CD4-positive, CD25-positive, alpha-beta regulatory T cell (primary cell): ENCODE data around the gene UTS2. TPM values are rescaled to one million over a fixed set of nuclear protein-coding genes. Genes with fewer than 3 reads are reported as not detected.
A peak's percentile ranks its signal among the peaks of the same experiment; 100 is the strongest.

ENCODE experiments used
- ATAC-seq, 2 donors: fragments of 150-1000 bp; cut with Tn5 transposase; one replicate each; pipeline ENCODE4 v1.10.0; 2021; ENCODE audit warnings: low read depth in 2 of 2, moderate number of reproducible peaks in 2 of 2, moderate library complexity in 1 of 2
- DNase-seq, 3 donors: peaks; one replicate each; pipeline versions ENCODE4 v3.0.0 to v3.0.0-alpha.2; 2012 to 2022; ENCODE audit warnings: mixed read lengths in 1 of 3
- H3K27ac ChIP-seq: one replicate; pipeline ENCODE4 v1.7.0; 2013; ENCODE audit warnings: mild to moderate bottlenecking, low read length; ENCODE audit not compliant: insufficient read depth, poor library complexity, severe bottlenecking
- H3K27me3 ChIP-seq: one replicate; pipeline ENCODE4 v1.7.0; 2013; ENCODE audit warnings: low read length; ENCODE audit not compliant: control insufficient read depth, insufficient read depth
- H3K36me3 ChIP-seq: one replicate; pipeline ENCODE4 v1.7.0; 2013; ENCODE audit warnings: mild to moderate bottlenecking, low read length, moderate library complexity; ENCODE audit not compliant: control insufficient read depth, insufficient read depth
- H3K4me1 ChIP-seq: 2 replicates; pipeline ENCODE4 v1.7.0; 2013; ENCODE audit warnings: mild to moderate bottlenecking, low read length; ENCODE audit not compliant: insufficient read depth, control insufficient read depth, poor library complexity, severe bottlenecking
- H3K4me3 ChIP-seq: one replicate; pipeline ENCODE4 v1.7.0; 2013; ENCODE audit warnings: low read depth, mild to moderate bottlenecking, low read length, moderate library complexity
- H3K9me3 ChIP-seq, 2 experiments: 1 replicate in 1 of 2; 2 replicates in 1 of 2; pipeline ENCODE4 v1.7.0; 2013; ENCODE audit warnings: low read length in 2 of 2, mild to moderate bottlenecking in 1 of 2, moderate library complexity in 1 of 2; ENCODE audit not compliant: control insufficient read depth in 2 of 2
- H3K27ac Mint-ChIP-seq, 3 donors: one replicate each; pipeline ENCODE4 v1.8.0; 2020 to 2022; ENCODE audit warnings: mild to moderate bottlenecking in 3 of 3, mixed read lengths in 3 of 3, moderate library complexity in 2 of 3
- H3K27me3 Mint-ChIP-seq: one replicate; pipeline ENCODE4 v1.8.0; 2022; ENCODE audit warnings: mild to moderate bottlenecking, mixed read lengths
- H3K36me3 Mint-ChIP-seq: one replicate; pipeline ENCODE4 v1.8.0; 2020; ENCODE audit warnings: mixed read lengths
- H3K4me1 Mint-ChIP-seq, 4 donors: one replicate each; pipeline ENCODE4 v1.8.0; 2020 to 2022; ENCODE audit warnings: mixed read lengths in 4 of 4, mild to moderate bottlenecking in 1 of 4
- H3K4me3 Mint-ChIP-seq, 4 donors: one replicate each; pipeline ENCODE4 v1.8.0; 2020 to 2022; ENCODE audit warnings: mild to moderate bottlenecking in 4 of 4, mixed read lengths in 4 of 4, moderate library complexity in 3 of 4
- H3K9me3 Mint-ChIP-seq, 7 donors: one replicate each; pipeline ENCODE4 v1.8.0; 2020 to 2022; ENCODE audit warnings: mixed read lengths in 7 of 7, mild to moderate bottlenecking in 3 of 7, moderate library complexity in 2 of 7
- polyA plus RNA-seq, 4 donors: library from polyadenylated mRNA; unstranded; fragments of 300-500 nt; fragmentation: Illumina TruSeq; gene quantifications; one replicate each; pipeline ENCODE4 v1.2.3, GENCODE V29; 2021
- total RNA-seq: library from RNA; stranded (reverse); gene quantifications from one replicate; pipeline ENCODE4 v1.2.3, GENCODE V29; 2022

The UTS2 gene
- total and polyA plus RNA-seq, 5 donors from 2014 or later = 8.0 to 63.1 (median 28.4) TPM

DNA sequence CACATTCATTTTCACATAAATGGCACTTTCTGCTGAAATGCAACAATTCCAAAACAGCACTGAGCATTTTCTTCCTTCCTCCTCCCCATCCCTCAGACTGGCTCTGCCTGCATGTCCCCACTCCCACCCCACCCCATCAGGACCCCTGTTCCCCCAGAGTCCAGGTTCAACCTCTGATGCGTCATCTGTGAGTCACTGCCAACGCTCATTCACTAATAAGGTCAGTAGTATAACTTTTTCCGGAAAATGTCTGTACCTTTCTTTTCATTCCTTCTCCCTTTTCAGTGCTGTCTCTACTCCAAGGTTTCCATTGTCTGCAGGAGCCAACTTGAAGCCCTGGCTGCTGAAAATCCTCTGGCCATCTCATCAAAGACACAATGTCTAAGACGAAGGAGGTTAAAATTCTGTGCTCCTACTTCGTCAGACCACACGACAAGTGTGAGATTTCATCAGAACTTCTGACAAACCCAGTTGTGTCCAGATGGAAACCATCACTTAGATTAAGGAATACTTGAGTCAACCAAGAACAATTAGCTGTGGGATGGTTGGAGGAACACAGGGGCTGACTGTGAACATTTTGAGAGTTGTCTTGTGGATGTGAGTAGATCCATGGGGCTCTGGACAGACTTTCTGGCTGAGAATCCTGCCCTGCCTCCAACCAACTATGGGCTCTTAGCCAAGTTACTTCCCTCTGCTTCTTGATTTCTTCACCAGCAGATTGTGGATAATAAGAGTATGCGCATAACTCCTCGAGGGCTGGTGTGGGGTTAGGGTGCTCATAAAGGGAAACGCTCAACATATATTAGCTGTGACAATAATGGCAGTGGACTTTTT, 35.6 kb upstream of the UTS2 start:
- Mint-ChIP-seq H3K4me3 (no peak overlapping the region), H3K27ac (no peak overlapping the region), H3K27me3 (peaks cover 8% of the 10 kb centered on the region), H3K36me3 (no peaks in the 10 kb centered on the region), H3K4me1 (peaks cover 0 to 12% (median 2%) of the 10 kb centered on the region in 4 donors), H3K9me3 (peaks cover 0 to 4% (median 0%) of the 10 kb centered on the region in 7 donors)
- H3K27ac ChIP-seq = no peak overlapping the region
- no peaks in the 10 kb centered on the region for H3K27me3 ChIP-seq
- H3K4me3 ChIP-seq = no peak overlapping the region
- H3K36me3 ChIP-seq = peaks cover 4% of the 10 kb centered on the region
- ATAC-seq = no peak
- DNase-seq = no peak
- H3K9me3 ChIP-seq = no peaks in the 10 kb centered on the region
- no peaks in the 10 kb centered on the region for H3K4me1 ChIP-seq

- ATAC-seq = no peak
- Mint-ChIP-seq H3K36me3 (no peaks in the 10 kb centered on the region), H3K4me1 (peaks cover 0 to 6% (median 2%) of the 10 kb centered on the region in 4 donors), H3K27ac (no peak overlapping the region), H3K9me3 (peaks cover 0 to 4% (median 0%) of the 10 kb centered on the region in 7 donors), H3K27me3 (peaks cover 4% of the 10 kb centered on the region), H3K4me3 (no peak overlapping the region)
- H3K4me1 ChIP-seq = no peaks in the 10 kb centered on the region
- H3K27me3 ChIP-seq = no peaks in the 10 kb centered on the region
- no peak for DNase-seq
- peaks cover 4% of the 10 kb centered on the region for H3K36me3 ChIP-seq
- H3K27ac ChIP-seq = no peak overlapping the region
- no peaks in the 10 kb centered on the region for H3K9me3 ChIP-seq
- no peak overlapping the region for H3K4me3 ChIP-seq
These were observed 33.5 kb upstream of the UTS2 start for GRCh38 chr1:7886405-7886745.

DNA sequence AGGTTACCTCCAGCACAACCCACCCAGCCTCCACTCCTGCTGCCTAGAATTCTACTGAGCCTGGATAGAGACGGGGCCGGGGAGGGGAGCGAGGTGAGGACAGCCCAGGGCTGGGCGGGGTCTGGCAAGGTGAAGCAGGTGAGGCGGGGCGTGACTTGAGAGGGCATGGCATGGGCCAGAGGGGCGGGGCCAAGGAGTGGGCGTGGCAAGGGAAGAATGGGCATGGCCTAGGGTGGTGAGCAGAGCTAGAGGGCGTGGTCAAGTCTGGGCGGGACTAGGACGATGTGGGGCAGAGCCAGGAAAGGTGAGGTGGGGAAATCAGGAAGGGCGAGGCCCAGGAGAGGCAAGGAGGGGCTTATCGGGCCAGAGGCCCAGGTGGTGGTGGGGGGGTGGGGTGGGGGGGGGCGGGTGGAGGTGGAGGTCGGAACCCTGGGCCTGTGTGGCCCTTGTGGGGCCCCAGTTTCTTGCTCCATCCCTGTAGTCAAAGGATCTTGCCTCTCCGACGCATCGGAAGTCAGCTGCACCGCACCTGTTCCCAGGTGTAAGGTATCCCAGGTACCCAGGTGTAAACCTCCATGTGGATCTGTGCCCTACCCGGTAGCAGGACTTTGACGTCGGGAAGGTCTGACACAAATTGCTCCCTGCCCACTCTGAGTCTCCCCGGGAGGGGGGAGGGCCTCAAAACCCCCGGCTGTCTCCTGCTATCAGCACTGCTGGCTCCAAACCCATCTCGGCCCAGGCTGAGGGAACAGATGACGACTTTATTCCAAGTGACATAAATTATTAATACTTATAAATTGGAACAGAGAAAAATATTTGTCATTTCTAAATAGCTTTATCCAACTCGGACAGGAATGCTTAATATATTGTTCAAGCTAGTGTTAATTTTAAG, 32.9 kb upstream of the UTS2 start:
- DNase-seq = peak in 2 of 3 donors; percentile 9 to 10
- peaks cover under 1% of the 10 kb centered on the region for H3K36me3 ChIP-seq
- Mint-ChIP-seq H3K27me3 (peaks cover 4% of the 10 kb centered on the region), H3K9me3 (peaks cover 0 to 2% (median 0%) of the 10 kb centered on the region in 7 donors), H3K4me3 (no peak overlapping the region), H3K4me1 (peaks cover 0 to 6% (median 2%) of the 10 kb centered on the region in 4 donors), H3K27ac (no peak overlapping the region), H3K36me3 (no peaks in the 10 kb centered on the region)
- H3K4me1 ChIP-seq = no peaks in the 10 kb centered on the region
- H3K4me3 ChIP-seq = no peak overlapping the region
- no peaks in the 10 kb centered on the region for H3K9me3 ChIP-seq
- no peak overlapping the region for H3K27ac ChIP-seq
- ATAC-seq = no peak
- H3K27me3 ChIP-seq = no peaks in the 10 kb centered on the region

DNA sequence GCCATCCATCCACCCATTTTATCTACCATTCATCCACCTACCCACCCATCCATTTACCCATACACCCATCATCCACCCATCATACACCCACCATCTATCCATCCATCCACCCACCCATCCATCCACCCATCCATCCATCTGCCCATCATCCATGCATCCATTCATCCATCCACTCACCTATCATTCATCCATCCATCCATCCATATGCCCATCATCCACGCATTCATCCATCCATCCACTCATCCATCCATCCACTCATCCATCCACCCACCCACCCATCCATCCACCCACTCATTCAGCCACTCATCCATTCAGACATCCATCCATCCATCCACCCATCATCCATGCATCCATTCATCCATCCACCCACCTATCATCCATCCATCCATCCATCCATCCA, 31.9 kb upstream of the UTS2 start:
- Mint-ChIP-seq H3K27me3 (no peaks in the 10 kb centered on the region), H3K4me1 (peaks cover 0 to 6% (median 2%) of the 10 kb centered on the region in 4 donors), H3K4me3 (no peak overlapping the region), H3K36me3 (no peaks in the 10 kb centered on the region), H3K9me3 (peaks cover 0 to 2% (median 0%) of the 10 kb centered on the region in 7 donors), H3K27ac (no peak overlapping the region)
- Histone ChIP-seq H3K27me3 (no peaks in the 10 kb centered on the region), H3K27ac (no peak overlapping the region), H3K36me3 (no peaks in the 10 kb centered on the region), H3K4me3 (no peak overlapping the region), H3K4me1 (no peaks in the 10 kb centered on the region), H3K9me3 (no peaks in the 10 kb centered on the region)
- ATAC-seq (no peak), DNase-seq (no peak)

DNA sequence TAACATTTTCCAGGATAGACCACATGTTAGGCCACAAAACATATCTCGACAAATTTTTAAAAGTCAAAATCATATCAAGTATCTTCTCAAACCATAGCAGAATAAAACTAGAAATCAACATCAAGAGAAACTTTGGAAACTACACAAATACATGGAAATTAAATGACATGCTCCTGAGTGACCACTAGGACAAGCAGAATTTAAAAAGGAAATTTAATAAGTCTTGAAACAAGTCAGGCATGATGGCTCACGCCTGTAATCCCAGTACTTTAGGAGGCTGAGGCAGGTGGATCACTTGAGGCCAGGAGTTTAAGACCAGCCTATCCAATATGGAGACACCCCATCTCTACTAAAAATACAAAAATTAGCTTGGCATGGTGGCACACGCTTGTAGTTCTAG, 26.4 kb upstream of the UTS2 start:
- Histone ChIP-seq H3K9me3 (peaks cover 0 to 7% of the 10 kb centered on the region in 2 experiments), H3K27ac (no peak overlapping the region), H3K4me3 (no peak overlapping the region), H3K36me3 (no peaks in the 10 kb centered on the region), H3K4me1 (no peaks in the 10 kb centered on the region), H3K27me3 (peaks cover 3% of the 10 kb centered on the region)
- DNase-seq = no peak
- ATAC-seq = no peak
- Mint-ChIP-seq H3K4me3 (no peak overlapping the region), H3K27me3 (no peaks in the 10 kb centered on the region), H3K27ac (peak overlapping the region in 1 of 3 donors; percentile 35), H3K36me3 (peaks cover 5% of the 10 kb centered on the region), H3K4me1 (peaks cover 0 to 7% (median 3%) of the 10 kb centered on the region in 4 donors), H3K9me3 (peaks cover 0 to 11% (median 4%) of the 10 kb centered on the region in 7 donors)

DNA sequence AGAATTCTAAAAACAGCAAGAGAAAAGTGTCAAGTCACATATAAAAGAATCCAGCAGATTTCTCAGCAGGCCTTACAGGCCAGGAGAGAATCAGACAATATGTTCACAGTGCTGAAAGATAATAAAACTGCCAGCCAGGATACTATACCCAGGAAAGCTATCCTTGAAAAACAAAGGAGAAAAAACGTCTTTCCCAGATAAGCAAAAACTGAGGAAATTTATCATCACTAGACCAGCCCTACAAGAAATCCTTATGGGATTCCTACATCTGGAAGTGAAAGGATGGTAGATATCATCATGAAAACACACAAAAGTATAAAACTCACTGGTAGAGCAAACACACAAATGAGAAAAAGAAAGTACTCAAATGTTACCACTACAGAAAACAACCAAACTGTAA, 25.2 kb upstream of the UTS2 start:
- Mint-ChIP-seq H3K27me3 (no peaks in the 10 kb centered on the region), H3K4me3 (no peak overlapping the region), H3K9me3 (peaks cover 0 to 11% (median 4%) of the 10 kb centered on the region in 7 donors), H3K4me1 (peaks cover 0 to 7% (median 4%) of the 10 kb centered on the region in 4 donors), H3K27ac (peak overlapping the region in 1 of 3 donors; percentile 39), H3K36me3 (peaks cover 9% of the 10 kb centered on the region)
- no peak for DNase-seq
- Histone ChIP-seq H3K4me3 (no peak overlapping the region), H3K9me3 (peaks cover 0 to 7% of the 10 kb centered on the region in 2 experiments), H3K36me3 (no peaks in the 10 kb centered on the region), H3K27ac (no peak overlapping the region), H3K4me1 (no peaks in the 10 kb centered on the region), H3K27me3 (peaks cover 3% of the 10 kb centered on the region)
- no peak for ATAC-seq

- Histone ChIP-seq H3K36me3 (no peaks in the 10 kb centered on the region), H3K4me1 (no peaks in the 10 kb centered on the region), H3K27me3 (peaks cover 3% of the 10 kb centered on the region), H3K27ac (no peak overlapping the region), H3K4me3 (no peak overlapping the region), H3K9me3 (peaks cover 0 to 7% of the 10 kb centered on the region in 2 experiments)
- DNase-seq = no peak
- no peaks in the 10 kb centered on the region for H3K27me3 Mint-ChIP-seq
- H3K4me3 Mint-ChIP-seq = no peak overlapping the region
- no peak for ATAC-seq
- peaks cover 9% of the 10 kb centered on the region for H3K36me3 Mint-ChIP-seq
- peak overlapping the region in 1 of 3 donors; percentile 79 for H3K27ac Mint-ChIP-seq
- peaks cover 0 to 7% (median 3%) of the 10 kb centered on the region in 4 donors for H3K4me1 Mint-ChIP-seq
- peaks cover 0 to 11% (median 4%) of the 10 kb centered on the region in 7 donors for H3K9me3 Mint-ChIP-seq
These were observed 21.2 kb upstream of the UTS2 start for GRCh38 chr1:7873801-7874795.
